Measurements from ENCODE around the gene COG6. TPM values are rescaled to one million over a fixed set of nuclear protein-coding genes. Genes with fewer than 3 reads are reported as not detected.
A peak's percentile ranks its signal among the peaks of the same experiment; 100 is the strongest.

Gene COG6
- total RNA-seq, 1 donor from 2014 or later, result 27.0 TPM

DNA sequence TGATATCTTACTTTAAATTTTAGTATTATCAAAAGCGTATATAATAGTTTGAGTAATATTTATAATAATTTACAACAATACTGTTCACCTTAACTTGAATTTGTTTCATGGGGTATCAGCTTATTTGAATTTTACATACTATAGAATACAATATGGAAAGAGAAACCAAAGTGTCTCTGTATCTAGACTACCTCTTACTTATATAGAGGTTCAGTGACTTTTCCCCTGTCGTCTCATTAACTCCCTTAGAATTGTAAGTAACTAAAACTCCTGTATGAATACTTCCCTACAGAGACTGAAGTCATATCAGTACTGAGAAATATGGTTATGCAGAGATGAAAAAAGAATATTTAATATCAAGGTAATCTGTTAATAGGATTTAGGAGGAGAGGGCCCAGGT lies 26.8 kb downstream of the COG6 start:
- no peak for DNase-seq (ENCODE audit: low read depth)

- DNase-seq (ENCODE audit: low read depth), result no peak
Measured at GRCh38 chr13:39682788-39683187, 27.3 kb downstream of the COG6 start.

GRCh38 chr13:39684531-39685137 lies 29.2 kb downstream of the COG6 start:
- peak; percentile 65 for DNase-seq (ENCODE audit: low read depth)

DNA sequence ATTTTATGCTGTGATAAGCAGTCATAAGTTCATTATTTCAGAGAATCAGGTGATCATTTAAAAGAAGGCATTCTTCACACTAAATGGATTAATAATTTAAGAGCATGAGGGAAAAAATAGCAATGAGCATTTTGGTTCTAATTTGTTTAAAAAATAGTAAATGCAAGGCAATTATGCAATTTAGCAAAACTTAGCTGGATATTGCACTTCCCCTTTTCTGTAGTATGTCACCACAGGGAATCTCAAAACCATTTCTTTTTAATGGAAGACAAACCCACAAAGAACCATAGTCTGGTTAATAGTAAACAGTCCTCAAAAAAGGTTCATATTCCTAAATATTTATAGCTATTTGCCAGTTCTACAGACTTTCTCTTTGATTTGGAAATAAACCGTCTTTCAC lies 30.2 kb downstream of the COG6 start:
- no peak for DNase-seq (ENCODE audit: low read depth)

- DNase-seq (ENCODE audit: low read depth), result no peak
Measured at GRCh38 chr13:39688278-39688677, 32.8 kb downstream of the COG6 start.

- peak; percentile 7 for DNase-seq (ENCODE audit: low read depth)
Measured at GRCh38 chr13:39688699-39689405, 33.4 kb downstream of the COG6 start.

DNA sequence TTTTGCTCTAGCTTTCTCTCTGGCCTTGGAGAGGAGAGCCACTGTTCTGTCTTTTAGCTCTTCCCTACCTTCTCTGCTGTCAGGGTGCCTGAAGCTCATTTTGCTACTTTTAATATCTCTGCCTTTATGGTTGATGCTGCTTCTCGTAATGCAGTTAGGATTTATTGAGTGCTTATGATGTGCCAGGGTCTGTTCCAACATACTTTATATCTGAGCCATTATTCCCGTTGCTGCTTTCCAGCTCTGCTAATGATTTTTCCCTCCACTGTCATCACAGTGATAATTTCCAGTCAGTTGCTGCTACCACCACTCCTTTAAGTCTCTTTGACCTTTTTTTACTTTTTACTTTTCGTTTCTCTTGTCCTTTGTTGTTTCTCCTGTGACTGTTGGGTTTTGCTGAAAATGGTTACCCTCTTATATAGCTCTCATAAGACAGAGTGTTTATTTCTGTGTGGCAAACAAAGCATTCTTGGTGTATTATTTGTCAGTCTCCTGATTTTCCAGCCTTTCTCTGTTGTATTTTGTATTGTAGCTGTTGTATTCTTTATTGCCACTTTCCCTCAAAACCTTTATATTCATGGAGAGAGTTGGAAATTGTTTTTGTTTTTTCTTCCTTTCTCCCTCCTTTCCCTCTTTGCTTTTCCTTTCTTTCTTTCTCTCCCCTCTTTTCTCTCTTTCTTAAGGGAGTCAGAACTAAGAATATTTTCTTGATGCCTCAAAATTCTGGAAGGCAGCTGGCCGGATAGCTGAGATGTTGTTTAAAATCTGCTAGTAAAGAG lies 37.4 kb downstream of the COG6 start:
- no peak for DNase-seq (ENCODE audit: low read depth)

DNA sequence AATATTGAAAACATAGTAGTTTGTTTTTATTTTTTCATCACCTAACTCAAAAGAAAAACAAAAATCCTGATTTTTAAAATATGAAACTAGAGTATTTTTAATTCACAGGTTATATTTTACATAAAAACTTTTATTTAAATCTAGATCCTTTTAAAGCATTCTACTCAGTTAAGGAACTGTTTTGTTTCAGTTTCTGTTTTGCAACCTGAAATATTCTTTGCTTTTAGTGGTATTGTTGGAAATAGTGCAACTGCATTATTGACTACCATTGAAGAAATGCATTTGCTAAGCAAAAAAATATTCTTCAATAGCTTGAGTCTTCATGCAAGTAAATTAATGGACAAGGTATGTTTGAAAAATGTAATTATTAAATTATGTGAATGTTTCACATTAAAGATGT lies 43.8 kb downstream of the COG6 start:
- no peak for DNase-seq (ENCODE audit: low read depth)

DNA sequence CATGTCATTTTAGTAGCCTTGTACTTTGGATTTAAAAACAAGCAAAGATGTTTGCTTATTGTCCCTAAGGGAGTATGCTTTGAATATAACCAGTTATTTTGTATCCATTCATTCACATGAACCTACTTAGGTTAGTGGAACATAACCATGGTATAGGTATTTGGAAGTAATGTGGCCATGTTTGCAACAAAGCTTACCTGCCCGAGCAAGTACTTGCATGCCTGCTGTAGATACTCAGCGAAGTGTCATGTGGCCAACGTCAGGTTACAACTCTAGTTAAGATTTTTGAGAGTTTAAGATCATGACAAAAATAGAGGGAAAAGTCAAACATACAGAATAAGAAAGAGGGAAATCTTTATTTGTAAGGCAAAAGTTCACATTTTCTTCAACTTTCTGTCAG lies 57.2 kb downstream of the COG6 start:
- DNase-seq (ENCODE audit: low read depth), result no peak

GRCh38 chr13:39729156-39729555 lies 73.7 kb downstream of the COG6 start:
- DNase-seq (ENCODE audit: low read depth), result no peak

DNA sequence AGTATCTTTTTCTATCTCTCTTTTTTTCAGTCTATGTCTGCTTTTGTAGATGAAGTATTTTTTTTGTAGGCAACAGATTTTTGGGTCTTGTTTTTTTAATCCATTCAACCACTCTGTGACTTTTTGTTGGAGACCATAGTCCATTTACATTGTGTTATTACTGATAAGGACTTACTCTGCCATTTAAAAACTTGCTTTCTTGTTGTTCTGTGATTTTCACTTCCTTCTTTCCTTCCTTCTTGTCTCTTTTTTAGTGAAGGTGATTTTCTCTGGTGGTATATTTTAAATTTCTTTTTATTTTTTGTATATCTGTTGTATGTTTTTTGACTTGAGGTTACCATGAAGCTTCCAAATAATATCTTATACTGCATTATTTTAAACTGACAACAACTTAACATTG lies 79.5 kb downstream of the COG6 start:
- DNase-seq (ENCODE audit: low read depth), result no peak

DNA sequence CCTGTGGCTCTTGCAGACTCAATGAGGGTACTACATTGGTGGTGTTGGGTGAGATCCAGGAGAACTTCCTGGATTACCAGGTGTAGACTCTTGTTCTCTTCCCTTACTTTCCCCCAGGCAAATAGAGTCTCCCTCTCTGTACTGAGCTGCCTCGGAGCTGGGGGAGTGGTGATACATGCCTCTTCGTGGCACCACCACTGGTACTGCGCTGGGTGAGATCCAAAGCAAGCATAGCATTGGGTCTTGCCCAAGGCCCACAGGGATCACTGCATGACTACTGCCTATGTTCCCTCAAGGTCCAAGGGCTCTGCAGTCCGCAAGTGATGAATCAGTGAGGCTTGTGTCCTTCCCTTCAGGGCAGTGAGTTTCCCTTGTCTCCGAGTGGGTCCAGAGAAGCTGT lies 81.6 kb downstream of the COG6 start:
- no peak for DNase-seq (ENCODE audit: low read depth)

DNA sequence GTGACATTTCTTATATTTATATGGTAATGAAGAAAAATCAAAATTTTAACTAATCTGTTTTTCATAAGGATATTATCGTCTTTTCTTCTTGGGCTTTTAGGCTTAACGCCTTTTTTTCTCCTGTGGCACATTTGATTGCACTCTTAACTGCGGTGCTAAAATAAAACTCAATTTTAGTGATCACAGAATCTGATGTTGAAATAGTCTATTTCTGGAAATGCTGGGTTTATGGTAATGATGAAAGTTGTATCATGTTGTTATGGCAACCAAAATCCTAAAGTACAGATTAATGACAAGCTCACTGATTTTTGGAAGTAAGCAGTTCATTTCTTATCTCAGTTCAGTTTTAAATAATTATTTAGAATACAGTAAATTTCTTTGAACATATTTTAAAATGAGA lies 85.3 kb downstream of the COG6 start:
- DNase-seq (ENCODE audit: low read depth), result no peak

DNA sequence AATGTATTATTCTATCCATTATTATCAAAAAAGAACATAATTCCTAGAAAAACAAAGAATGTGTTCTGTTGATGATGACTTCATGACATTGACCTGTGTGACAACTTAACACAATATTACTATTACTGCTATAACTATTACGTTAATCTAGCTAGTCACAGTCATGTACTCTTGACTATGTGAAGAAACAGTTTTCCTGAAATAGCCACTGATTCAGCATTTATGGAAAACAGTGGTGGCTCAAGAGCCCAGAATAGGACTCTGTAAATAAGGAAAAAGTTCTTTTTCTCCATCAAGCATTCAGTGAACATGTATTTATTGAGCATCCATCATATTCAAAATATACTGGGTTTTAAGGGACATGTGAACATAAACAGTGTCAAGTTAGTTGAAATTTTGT lies 93.5 kb downstream of the COG6 start:
- DNase-seq (ENCODE audit: low read depth), result no peak

DNA sequence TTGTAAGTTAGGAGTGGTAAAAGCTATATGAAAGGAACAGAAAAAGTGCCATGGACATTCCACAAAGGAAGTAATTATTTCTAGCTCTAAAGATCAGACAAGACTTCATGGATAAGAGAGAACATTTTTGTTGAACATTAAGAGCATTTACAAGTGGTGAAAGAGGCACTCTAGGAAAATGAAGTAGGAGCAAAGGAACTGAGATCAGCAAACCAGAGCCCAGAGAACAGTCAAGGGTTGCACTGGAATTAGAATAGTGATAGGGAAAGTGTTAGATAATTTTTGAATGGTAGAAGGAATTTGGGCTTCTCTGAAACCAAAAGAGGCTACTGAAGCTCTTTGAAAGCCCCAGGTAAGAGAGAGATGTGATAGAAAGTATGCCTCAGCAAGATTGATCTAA lies 94.1 kb downstream of the COG6 start:
- no peak for DNase-seq (ENCODE audit: low read depth)

- DNase-seq (ENCODE audit: low read depth), result no peak
Measured at GRCh38 chr13:39751805-39752204, 96.3 kb downstream of the COG6 start.

DNA sequence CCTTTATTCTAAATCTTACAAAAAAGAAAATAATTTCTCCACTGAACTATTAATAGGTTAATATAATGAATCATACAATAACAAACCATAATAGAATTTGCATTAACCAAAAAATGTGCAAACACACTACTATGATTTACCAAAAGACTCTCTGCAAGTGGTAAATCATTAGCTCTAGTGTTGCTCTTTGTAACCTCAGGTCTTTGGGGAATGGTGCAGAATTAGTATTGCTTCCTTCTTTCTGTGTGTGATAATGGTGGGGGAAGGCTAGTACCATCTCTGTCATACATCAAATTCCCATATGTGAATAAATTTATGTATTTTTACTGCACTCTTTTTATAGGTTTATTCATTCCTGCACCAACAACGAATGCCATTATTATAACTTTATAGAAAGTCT lies 105.1 kb downstream of the COG6 start:
- DNase-seq (ENCODE audit: low read depth), result no peak

DNA sequence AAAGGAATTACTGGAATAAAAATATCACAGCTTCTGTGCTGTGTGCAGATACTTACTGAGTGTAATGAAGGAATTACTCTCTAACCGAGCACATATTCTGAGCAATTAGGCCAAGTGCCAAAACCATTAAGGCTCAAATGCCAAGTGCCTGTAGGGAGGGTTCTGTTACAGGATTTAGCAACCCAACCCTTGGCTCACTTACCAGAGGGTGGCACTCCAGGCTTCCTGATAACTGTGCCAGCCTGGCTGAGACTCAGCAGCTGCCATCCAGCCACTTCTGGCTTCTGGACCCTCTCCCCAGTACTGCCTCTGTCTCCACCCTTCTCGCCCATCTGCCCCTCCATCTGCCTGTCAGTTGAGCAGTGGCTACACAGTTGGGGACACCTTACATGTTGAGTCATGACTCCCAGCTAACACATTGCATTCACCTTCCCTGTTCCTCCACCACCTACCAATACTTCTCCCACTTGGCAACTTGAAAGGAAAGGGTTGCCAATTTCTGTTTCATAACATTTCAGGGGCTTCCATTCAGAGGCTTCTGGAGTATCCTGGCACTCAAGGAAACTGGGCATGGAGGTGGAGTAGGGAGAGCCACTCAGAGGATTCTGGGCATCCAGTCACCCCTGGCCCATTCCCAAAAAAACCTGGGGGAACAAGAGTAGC lies 110.5 kb downstream of the COG6 start:
- peak; percentile 87 for DNase-seq (ENCODE audit: low read depth)

DNA sequence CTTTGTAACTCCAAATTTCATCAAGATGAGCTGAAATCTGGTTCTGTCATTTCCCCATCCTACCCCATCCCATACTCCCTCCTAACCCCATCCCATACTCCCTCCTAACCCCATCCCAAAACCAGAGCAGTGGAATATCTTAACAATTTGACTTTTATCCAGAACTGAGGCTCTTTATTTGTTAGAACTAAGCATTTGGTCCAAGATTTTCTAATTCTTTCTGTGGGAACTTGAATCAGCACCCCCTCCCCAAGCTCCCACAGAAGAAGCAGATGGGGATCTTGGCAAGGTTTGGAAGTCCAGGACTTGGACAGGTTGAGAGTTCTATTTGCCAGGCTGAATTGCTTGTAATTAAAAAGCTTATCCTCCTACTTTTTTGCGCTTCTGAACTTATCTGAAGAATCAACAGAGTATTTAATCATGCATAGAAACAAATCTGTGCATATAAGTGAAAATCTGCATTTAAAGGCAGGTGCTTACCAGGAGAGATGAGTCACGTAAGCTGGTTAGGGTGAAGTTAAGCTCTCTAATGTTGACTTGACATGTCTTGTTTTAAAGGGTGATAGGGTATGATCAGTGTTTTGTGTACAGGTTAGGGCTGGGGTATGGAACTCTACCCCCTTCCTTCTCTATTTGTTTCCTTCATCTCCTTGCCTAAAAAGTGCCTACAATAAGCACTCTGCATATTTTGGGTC lies 111.1 kb downstream of the COG6 start:
- DNase-seq (ENCODE audit: low read depth), result no peak

- no peak for DNase-seq (ENCODE audit: low read depth)
Measured at GRCh38 chr13:39767791-39768517, 112.5 kb downstream of the COG6 start.

GRCh38 chr13:39768962-39769361 lies 113.5 kb downstream of the COG6 start:
- no peak for DNase-seq (ENCODE audit: low read depth)
